CD1c-positive myeloid dendritic cell (primary cell): Measurements from ENCODE around the gene ZFYVE21.
A peak's percentile ranks its signal among the peaks of the same experiment; 100 is the strongest.

Source experiments
- DNase-seq: peaks from one replicate; pipeline ENCODE4 v3.0.0-alpha.2; 2016; ENCODE audit errors: extremely low spot score

Gene ZFYVE21

GRCh38 chr14:103737432-103738045 is 21.9 kb downstream of the ZFYVE21 start:
- DNase-seq = no peak

DNA sequence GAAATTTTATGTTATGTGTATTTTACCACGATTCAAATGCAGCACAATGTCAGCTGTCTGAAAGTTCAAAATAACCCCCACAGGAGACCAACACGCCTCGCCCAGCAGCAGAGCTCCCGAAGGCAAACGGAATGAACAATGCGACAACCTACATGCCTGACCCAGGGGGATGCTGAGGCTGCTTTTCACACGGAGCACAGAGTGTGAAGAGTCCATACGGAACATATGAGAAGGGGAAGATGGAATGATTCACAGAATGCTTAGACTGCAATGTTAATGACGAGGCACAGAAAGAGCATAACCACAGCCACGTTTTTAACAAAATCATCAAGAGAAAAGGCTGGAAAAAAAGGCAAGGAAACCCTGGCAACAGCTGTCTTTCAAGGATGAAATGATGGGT is 22.6 kb downstream of the ZFYVE21 start:
- no peak for DNase-seq

DNA sequence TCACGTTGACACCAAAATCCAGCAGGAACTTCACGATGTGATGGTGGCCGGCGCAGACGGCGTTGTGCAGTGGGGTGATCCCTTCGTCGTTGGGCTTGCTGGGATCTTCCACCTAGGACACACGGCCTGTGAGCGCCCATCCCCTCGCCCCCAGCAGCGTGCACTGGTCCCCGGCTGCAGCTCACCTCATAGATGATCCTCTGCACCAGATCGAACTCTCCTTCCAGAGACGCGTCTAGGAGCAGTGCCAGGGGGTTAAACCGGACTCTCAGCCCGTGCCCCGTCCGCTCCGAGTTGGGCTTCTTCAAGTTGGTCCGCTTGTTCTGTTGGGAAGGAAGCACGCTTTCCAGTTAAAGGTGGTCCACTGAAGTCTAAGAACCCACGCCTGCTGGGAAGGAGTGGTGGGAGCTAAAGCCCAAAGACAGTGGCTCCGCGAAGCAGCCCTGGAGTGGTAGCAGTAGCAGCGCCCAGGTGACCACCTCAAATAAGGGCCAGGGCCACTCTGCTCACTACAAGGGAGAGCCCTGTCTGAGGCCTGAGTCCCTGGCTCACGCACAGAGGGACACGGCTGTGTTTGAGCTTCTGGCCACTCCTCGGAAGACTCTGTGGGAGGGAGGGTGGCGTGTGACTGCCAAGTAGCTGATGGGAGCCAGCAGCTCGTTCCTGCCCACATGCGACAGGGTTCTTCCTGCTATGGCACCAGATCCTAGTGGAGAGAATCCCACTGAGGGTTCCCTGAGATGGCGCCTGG is 23.3 kb downstream of the ZFYVE21 start:
- DNase-seq = no peak

- DNase-seq = no peak
These were observed 23.8 kb downstream of the ZFYVE21 start for GRCh38 chr14:103739466-103739792.

DNA sequence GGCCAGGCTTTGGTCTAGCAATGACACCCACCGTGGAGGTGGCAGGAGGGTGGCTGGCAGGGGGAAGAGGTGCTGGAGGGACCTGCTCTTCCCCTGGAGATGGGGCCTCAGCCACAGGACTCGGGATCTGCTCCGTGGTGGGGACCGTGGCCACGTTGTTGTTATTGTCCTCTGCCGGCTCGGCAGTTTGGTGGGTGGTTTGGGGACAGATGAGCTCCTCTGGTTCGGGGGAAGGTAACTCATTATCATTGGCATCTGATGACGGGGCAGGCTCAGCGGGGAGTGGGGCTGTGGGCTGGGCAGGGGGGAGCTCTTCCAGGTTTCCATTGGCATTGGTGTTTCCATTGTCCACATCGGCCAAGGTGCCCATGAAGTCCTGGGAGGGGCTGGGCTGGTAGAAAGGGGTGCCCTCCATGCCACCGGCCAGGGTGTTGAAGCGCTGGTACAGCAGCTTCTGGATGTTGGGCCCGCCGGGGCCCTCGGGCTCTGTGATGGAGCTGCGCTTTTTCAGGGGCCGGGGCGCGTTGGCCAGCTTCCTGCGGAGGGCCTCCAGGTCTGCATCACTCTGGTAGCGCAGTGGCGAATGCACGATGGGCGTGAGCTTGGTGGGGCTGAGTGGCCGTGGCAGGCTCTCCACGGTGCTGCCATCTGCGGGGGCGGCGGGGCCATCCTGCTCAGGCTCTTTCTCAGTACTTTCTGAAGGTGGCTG is 24.3 kb downstream of the ZFYVE21 start:
- no peak for DNase-seq

DNA sequence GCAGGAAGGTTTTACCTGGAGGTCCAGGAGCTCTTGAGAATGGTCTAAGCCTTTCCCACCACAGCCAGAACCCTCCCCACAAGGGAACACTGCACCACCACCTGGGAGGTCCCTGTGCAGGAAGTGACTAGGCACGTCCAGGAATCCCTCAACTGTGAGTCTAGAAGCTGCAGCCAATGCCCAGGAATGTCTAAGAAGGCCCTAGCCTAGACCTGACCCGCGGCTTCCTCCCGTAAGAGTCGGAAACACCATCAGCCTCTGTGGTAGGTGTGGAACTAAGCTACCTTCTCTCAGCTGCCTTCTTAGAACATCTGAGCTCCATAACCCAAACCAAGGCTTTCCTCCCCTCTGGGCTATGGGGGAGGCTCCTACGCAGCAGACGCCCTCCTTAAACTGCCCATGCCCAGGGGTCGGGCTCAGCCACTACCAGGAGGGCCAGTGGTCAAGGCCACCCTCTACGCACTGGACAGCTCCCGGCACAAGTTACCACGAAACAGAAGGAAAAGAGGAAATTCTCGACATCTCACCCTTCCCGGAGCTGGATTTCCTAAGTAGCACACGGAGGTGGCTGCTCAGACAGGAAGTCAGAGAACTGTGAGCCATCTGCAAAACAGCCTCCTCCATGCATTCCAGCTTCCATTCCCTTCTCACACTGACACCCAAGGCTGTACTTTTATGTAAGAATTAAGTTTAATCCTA is 25.5 kb downstream of the ZFYVE21 start:
- peak; percentile 38 for DNase-seq

DNA sequence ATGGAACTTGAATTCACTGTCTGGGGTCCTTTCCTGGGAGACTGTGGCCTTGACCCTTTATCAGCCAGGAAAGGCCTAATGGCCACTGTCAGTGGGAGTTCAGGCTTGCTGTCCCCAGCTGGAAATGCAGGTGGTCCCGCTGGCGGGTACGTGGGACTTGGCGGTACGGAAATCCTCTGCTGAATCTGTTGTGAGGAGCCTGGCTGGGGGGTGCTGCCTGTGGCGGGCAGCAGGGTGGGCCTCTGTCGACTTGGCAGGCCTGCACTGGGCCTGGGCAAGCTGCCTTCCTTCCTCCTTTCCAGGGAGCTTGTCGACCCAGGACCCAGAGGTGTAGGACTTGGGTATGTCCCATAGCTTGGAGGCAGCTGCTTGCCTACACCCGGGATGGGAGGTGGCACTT is 26.3 kb downstream of the ZFYVE21 start:
- DNase-seq = no peak

DNA sequence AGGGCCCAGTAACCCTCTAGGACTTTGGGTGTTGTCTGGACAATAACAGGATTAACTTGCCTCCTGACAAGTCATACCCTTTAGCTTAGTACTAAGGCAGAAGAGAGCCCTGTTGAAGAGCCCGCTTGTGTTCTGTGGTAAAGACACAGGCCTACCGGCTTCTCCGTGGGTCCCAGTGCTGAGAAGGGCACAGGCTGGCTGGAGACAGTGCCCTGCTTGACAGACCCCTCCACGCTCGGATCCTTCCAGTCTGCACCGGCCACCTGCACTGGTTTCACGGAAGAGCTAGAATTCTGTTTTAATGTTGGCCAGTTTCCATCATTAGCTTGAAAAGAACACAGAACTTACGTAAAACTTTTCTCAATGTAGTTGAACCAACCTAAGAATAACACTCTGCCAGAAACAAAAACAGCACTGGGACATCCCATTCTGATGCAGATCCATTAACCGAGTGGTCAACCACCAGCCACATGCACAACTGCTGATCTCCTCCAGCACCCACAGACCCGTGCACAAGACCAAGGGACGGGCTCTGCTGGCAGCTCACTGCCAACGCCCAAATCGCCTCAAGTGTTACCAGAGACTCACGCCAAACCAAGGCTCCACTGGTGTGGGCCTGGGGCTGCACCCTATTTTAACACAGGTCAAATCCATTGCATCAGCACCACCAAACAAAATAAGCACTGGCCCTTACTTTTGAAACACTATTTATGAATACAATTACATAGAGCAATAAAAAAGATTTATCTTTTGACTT is 27.1 kb downstream of the ZFYVE21 start:
- no peak for DNase-seq

DNA sequence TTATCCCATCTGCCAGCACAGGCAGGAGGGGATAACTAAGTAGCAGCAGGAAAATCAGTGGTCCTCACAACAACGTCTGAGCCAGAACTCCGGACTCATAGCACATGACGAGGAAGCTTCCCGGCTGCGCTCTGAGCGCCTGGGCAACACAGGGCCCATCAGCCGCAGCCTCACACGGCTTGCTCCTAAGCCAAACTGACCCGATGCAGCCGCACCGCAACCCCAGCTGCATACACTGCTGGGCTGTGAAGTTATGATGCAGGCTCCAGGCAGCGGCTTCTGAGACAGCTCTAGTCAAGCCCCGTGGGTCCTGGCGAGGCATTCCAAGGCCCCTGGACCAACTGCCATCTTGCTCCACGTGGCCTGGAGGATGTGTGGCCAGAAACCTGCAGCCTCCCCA is 28.1 kb downstream of the ZFYVE21 start:
- DNase-seq = no peak

GRCh38 chr14:103744621-103745395 is 29.2 kb downstream of the ZFYVE21 start:
- DNase-seq = no peak

GRCh38 chr14:103745424-103745823 is 29.8 kb downstream of the ZFYVE21 start:
- no peak for DNase-seq

- peak; percentile 74 for DNase-seq
These were observed 31.1 kb downstream of the ZFYVE21 start for GRCh38 chr14:103746701-103747100.

DNA sequence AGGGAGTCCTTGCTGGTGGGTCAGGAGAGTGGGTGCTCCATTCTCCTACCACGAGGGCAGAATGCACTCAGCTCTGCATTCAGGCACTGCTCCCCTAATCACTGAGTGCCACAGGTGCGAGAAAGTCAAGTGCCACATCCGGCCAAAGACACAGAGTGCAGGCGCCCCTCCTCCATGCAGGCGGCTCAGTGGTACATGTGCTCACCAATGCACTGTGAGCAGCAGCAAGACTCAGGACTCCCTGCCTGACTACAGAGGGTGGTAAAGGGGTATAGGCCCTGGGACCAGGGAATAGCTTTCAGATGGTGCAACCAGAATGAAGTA is 32.9 kb downstream of the ZFYVE21 start:
- peak; percentile 4 for DNase-seq

- DNase-seq = no peak
These were observed 33.8 kb downstream of the ZFYVE21 start for GRCh38 chr14:103749452-103749851.

DNA sequence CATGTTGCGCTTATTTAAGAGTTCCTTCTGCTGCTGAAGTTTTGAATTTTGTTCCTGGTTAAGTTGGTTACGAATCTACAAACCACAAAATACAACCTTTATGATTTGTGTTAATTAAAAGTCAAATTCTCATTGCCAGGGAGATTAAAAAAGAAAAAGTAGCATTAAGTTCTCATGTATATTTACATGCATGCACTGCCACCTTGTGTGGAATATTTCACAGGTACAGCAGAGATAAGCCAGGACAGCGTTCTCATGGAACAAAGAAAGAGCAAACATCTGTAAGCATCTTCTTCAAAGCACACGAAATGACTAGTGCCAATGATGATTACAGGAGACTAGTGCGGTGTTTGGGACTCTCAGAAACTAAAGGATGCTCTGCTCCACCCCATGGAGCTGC is 34.2 kb downstream of the ZFYVE21 start:
- no peak for DNase-seq

- no peak for DNase-seq
These were observed 38.2 kb downstream of the ZFYVE21 start for GRCh38 chr14:103753774-103754173.

GRCh38 chr14:103755060-103755459 is 39.5 kb downstream of the ZFYVE21 start:
- DNase-seq = no peak

DNA sequence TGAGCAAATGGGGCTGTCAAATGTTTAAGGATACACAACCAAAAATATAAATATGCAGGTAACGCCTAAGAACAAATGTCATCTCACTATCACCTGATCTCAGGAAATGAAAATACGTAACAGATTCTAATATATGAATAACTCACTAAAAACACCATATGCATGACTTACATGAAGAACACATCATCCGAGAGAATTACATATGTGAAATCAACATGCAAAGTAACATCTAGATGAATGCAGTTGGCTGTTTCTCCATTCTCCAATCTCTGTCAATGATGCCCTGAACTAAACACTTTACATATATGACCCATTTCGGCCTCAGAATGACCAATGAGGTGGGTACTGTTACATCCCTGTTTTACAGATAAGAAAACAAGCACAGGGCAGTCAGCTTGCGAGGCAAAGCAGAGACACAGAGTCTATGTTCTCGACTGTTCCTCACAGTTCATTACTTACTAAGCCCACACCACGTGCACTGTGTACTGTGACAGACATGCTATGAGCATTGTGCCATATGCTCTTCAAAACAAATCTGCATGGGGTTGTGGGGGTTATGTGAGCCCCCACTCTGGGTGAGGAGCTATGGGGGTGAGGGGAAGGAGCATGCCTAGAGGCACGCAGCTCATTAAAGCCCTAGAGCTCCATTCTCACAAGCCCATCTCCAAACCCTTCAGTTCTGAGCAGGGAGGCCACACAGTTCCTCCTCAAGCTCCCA is 42.6 kb downstream of the ZFYVE21 start:
- no peak for DNase-seq

- no peak for DNase-seq
These were observed 46.4 kb downstream of the ZFYVE21 start for GRCh38 chr14:103762036-103762435.

DNA sequence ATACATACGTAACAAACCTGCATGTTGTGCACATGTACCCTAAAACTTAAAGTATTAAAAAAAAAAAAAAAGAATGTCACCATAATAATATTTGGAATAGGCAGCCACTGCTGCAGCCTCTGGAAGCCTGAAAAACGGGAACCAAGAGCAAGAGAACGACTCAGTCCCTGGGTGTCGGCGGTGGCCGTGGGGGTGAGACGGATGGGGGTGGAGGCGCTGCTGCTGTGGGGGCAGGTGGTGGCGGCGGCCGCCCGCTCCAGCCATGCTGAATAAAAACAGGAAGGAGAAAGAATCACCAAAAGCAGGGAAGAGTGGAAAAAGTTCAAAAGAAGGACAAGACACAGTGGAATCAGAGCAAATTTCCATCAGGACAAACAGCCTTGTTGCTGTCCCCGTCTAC is 46.9 kb downstream of the ZFYVE21 start:
- DNase-seq = peak; percentile 37
